HG03571 (cell line): ENCODE results near the gene PIP5K1C.

Experiments
- ATAC-seq: cut with Tn5 transposase; IDR thresholded peaks from one replicate; pipeline ENCODE4 v1.9.1; 2021; ENCODE audit not compliant: unreplicated experiment

Gene PIP5K1C

DNA sequence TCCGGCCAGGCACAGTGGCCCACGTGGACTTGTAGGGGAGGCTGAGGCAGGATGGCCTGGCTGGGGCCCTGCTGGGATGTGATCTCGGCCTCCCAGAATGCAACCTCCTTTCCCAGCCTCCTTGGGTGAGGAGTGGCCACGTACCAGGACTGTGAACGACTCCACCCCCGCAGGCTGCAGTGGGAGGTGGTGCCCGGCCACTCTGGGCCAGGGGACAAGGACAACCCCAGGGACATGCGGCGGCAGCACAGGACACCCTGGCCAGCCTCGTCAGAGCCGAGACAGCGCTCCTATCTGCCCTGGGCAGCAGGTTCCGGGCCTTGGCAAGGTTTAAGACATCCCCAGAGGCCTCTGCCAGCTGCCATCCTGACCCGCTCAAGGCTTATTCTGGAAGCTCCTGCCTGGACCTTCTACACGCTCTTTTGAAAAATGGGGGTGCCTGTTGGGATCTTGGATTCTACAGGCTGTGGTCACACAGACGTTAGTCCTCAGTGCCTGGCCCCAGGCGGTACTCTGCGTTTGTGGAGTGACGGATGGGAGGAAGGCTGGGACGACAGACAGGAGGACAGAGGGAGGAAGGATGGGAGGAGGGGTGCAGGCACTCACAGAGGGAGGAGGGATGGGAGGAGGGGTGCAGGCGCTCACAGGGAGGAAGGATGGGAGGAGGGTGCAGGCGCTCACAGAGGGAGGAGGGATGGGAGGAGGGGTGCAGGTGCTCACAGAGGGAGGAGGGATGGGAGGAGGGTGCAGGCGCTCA lies 53.8 kb downstream of the PIP5K1C start:
- no peak for ATAC-seq

DNA sequence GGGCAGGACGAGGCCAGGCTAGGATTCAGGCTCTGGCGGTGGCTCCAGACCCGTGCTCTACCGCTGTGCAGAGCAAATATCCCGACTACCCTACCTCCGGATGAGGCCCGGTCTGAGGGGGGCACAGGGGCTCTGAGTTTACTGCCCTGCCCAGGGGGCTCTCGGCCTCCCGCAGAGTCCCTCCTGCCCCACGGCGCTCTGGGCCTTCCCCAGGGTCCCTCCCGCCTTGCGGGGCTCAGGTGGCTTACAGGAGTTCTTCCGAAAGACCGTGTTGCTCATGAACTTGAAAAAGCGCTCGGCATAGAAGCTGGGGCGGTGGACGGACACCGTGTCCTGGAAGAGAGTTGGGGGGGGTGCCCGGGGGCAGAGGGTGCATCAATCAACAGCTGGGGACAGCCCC lies 54.5 kb downstream of the PIP5K1C start:
- no peak for ATAC-seq

- ATAC-seq, result no peak
Observed at GRCh38 chr19:3645067-3645396, 55.2 kb downstream of the PIP5K1C start.

GRCh38 chr19:3644351-3645066 lies 55.8 kb downstream of the PIP5K1C start:
- ATAC-seq, result no peak

GRCh38 chr19:3643674-3644313 lies 56.5 kb downstream of the PIP5K1C start:
- ATAC-seq, result no peak

DNA sequence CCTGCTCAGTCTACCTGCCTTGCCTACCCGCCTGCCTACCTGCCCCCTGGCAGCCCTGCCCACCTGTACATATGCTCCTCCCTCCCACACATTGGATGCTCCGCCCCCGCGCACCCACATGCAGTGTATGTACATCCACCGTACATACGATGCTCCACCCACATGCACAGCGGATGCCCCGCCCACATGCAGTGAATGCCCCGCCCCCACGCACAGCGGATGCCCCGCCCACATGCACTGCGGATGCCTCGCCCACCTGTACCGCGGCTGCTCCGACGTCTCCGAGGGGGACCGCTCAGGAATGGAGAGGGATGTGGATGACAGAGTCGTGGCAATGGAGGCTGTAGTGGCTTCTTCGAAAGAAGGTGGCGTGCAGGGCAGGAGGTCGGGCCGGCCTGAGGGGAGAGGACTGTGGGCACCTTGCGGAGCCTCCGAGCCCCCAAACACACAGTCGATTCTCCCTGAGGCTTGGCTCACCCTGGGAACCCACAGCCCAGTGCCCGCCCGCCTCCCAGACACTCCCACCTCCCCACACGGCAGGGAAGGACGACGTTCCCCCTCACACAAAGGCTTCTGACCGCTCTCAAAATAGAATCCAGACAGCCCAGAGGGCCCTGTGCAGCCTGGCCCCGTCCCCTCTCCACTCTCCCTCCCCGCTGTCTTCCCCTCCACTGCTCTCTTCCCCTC lies 57.1 kb downstream of the PIP5K1C start:
- ATAC-seq, result no peak

DNA sequence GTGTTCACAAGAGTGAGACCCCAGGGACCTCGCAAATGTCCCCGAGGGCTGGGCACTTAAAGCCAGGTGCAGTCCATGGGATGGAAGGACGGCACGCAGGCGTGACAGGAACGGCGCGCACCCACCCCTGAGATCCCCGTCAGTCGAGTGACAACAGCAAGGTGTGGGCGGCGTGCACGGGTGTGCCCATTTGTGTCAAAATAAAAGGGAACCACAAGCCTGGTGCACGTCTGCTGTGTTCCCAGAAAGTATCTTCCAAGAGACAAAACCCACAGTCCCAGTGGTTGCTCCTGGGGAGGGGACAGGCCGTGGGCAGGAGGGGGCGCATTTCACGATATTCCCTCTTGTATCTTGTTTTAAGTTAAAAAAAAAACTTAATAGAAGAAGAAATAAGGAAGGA lies 58.0 kb downstream of the PIP5K1C start:
- ATAC-seq, result no peak

DNA sequence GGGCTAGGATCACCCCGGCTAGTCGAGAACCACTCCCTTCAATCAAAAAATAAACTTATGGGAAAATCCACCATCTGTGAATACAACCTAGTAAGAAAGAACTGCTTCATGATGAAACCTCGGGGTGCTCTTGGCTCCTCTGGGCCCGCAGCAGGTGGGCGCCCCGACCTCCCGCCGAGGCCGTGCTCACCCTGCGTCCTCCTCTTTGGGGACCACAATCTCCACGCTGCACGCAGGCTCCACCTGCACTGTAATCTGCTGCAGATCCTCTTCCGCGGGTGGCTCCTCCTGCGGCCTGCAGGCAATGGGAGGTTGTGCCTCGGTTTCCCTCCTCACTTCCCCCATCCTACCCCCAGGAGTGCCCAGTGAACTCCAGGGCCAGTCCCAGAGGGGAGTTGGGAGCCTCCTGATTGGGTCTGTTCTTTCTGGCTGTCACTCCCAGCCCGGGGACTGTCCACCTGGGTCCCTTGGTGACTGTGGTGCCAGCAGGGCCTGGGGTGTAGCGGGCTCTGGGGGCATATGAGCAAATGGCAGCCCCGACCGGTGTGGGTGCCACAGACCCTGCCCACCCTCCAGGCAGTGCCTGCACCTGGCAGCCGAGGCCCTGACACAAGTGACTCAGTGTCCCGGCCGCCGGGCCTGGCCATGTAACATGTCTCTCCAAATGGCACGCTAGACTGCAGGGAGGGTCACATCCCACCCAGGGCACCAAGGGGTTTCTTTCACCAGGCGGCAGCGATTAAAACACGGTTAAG lies 58.6 kb downstream of the PIP5K1C start:
- no peak for ATAC-seq

GRCh38 chr19:3639479-3639878 lies 60.8 kb downstream of the PIP5K1C start:
- no peak for ATAC-seq

DNA sequence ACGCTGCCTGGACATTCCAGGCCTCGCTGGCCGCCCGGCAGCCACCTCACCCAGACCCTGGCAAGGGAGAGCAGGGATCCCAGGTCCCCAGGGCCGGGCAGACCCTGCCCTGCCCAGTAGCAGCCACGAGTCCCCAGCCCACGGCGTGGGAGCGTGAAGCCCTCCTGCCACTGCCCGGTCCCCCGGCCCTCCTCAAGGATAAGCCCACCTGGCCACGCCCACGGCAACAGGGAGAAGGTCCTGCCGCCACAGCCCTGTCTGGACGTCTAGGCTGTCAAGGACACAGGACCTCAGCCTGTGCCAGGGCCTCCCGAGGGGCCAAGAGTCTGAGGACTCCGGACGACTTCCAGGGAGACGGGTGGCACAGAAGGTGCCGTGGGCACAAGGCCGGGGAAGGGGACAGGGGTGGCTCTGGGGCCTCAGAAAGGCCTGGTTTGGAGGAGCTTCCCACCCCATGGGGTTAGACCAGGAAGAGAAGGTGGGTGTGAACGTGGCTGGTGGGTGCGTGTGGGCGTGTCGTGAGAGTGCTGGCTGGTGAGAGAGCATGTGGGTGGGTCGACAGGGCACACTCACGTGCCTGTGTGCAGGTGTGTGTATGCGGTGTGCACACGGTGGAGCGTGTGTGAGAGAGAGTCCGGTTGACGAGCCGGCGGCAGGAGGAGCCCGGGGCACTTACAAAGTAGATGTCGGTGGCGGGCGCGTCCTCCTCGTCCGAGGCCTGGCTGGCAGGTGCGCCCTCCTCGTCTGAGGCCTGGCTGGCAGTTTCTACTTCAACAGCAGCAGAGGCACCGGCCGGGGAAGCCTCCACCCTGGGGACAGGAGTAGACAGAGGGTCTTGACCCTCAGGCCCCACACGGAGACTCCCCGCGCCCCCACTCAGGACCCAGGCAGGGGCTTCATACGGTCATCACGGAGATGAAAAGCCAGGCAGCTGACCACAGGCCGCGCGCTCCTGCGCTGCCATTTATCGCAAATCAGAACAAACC lies 61.8 kb downstream of the PIP5K1C start:
- no peak for ATAC-seq

DNA sequence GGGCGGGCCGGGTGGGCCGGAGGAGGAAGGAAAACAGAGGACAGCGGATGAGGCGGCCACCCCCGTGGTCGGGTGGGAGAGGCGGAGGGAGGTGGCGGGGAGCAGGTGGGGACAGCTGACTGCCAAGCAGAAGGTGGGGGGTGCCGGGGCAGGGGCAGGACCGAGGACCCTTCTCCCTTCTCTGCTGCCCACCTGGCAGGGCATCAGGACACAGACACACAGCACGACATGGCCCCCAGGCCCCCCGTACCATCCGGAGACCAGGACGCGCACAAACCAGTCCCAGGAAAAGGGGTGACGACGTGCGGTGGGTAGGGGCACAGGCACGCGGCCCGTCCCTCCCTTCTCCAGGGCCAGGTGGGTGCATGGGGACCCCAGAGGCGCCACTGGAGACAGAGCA lies 62.6 kb downstream of the PIP5K1C start:
- ATAC-seq, result no peak

DNA sequence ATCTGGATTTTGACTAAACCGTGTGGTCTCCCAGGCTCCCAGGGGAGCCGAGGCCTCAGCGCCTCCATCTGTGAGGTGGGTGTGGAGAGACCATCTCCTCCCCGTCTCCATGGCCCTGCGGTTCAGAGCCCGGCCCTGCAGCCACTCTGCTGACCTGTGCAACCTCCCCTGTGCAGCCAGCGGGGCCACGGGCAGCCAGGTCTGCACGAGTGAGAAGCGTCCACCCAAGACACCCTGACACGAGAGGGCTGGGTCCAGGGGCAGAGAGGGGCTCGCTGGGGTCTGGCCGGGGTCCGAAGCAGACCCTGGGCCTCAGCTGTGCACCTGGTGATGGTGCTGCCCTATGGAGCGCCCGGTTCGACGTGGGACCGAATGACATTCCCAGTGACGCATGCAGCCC lies 63.3 kb downstream of the PIP5K1C start:
- no peak for ATAC-seq

GRCh38 chr19:3636506-3636905 lies 63.8 kb downstream of the PIP5K1C start:
- ATAC-seq, result no peak

GRCh38 chr19:3634496-3635045 lies 65.7 kb downstream of the PIP5K1C start:
- no peak for ATAC-seq

DNA sequence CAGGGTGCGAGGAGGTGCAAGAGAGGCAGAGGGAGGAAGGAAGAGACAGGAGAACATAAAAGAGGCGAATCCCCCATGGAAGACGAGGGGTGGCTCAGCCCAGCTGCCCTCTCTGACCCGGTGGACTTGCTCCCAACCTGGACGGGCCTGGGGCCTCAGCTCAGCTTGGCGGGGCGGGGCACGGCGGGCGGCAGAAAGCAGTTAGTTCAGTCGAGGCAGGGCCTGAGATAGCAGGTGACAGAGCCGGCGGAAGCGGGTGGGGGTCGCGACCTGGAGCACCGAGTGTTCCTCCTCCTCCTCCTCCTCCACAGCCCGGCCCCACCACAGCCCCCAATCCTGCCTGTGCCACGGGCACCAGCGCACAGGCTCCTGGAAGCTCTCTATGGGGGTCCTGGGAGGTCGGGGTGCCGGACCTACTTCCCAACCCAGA lies 66.7 kb downstream of the PIP5K1C start:
- no peak for ATAC-seq

DNA sequence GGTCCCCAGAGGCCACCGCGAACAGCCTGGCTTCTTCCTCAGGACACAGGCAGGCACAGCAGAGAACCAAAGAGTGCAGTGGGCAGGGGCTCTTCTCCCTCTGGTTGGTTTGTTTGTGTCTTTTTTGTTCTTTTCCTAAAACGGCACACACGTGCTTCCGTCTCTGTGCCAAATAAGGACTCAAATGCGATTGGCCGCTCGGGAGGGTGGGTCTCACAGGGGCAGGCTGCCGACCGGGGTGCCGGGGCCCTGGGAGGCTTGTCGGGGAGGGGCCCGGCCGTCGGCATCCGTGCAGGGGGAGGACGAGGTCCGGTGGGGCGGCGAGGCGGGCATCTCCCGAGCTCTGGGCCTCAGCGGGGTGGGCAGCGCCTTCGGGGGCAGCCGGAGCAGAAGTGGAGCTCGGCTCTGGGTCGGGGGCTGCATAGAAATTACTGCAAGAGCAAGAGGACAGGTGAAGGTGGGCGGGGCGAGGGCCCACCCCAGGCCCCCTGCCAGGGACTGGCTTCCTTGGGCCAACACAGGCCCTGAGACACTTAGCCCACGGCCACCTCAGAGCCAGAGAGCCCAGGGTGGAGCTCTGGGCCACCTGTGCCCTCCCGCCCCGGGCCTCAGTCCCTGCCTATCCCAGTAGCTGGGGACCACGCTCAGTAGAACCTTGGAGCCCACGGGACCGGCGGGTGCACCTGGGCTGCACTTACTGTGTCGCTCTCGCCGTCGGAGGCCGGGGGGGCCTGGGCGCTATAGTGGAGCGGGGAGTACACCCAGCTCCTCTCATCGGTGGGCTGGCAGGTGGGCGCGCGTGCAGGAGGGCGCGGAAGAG lies 67.3 kb downstream of the PIP5K1C start:
- no peak for ATAC-seq

GRCh38 chr19:3632098-3632497 lies 68.2 kb downstream of the PIP5K1C start:
- no peak for ATAC-seq

DNA sequence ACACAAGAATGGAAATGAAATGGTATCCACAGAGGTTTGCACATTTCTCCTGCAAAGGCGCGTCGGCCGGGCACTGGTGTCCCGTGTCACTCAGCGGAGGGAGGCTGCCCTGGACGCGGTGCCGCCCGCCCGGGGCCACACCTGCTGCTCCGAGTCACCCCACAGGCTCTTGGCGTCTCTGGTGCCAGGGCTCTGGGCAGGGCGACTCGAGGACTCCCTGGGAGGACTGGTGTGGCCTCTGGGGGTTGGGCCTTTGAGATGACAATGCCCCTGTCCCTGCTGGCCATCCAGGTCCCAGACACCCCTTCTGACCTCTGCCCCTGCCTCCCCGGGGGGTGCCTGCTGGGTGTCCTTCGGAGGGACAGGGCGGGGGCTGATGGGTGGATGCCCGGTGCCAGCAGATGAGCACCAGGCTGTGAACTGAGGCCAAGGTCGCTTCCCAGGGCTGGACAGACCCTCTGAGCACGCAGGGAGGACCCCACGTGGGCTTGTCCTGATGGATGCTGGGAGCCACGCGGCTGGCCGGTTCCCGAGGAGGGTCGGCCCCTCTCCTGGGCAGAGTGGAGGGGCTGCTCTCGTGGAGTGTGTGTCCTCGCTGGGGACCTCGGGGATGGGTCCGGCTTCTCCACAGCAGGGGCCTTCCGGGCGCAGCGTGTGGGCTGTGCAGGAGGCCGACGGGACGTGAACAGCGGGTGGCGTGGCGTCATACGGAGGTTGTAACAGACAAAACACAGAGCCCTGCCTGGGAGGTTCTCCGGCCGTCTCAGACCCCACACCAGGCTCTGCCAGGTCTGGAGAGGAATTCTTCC lies 69.0 kb downstream of the PIP5K1C start:
- ATAC-seq, result no peak
